ENCODE measurements around the gene EMILIN1. TPM values are rescaled to one million over a fixed set of nuclear protein-coding genes. Genes with fewer than 3 reads are reported as not detected.
A peak's percentile ranks its signal among the peaks of the same experiment; 100 is the strongest.

EMILIN1 gene
- total RNA-seq (2021; ENCODE audit: unreplicated experiment) (0.31 TPM), Bru-seq, nascent RNA (percentile 9 among the genes with signal in this experiment), BruChase-seq, experiment 1, labeled RNA remaining after a 2-hour chase (percentile 26 among the genes with signal in this experiment), BruChase-seq, experiment 2, labeled RNA remaining after a 6-hour chase (percentile 30 among the genes with signal in this experiment)
- polyA plus RNA-seq (2012; ENCODE audit: insufficient read length) = 1.2 TPM
- long read RNA-seq = 0 reads

DNA sequence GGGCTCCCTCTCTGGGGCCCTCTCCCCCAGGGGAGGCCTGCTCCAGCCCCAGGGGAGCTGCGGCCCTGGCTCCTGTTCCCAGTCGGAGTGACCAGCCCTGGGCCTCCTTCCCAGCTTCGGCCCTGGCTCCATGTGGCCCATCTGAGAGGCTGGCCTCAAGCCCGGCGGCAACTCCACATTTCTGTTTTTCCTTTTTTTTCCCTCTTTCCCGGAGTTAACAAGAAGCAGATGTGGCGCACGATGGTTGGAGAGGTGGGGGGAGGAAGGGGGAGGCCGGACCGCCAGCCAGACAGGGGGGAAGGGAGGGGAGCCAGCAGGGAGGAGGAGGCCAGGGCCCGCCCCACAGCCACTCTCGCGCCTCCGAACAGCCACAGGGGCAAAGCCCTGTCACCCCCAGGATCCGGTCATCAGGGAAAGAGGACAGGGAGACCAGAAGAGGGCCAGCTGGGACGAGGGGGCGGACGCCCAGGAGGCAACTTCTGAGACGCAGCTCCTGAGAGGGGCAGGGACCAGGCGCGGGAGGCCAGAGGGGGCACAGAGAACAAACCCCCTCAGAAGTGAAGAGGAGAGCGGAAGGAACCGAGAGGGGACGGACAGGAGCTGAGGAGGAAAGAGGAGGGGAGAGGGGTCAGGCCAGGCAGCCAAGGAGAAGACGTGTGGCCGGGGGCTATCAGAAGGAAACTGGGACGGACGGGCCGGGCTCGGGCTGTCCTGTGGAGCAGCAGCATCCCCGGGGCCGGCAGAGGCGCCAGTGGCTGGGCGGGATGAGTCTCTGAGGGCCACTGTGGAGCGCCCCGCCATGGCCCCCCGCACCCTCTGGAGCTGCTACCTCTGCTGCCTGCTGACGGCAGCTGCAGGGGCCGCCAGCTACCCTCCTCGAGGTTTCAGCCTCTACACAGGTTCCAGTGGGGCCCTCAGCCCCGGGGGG lies at the start of gene EMILIN1:
Gene EMILIN1 (plus strand): TSS at position 349 of the 928 bp plus-strand sequence. CDS start 451 bp downstream, at position 800.
- BruUV-seq (replicated peaks) = no TSS peak
- CTCF ChIA-PET = interaction anchor here (0.6 kb wide), 1 partner anchor 392 kb away, joined by 4 read pairs; no protein-coding TSS in a partner anchor
- Histone ChIP-seq H3K27ac (ENCODE audit: low read length) (no peak within 1 kb of the TSS), H3K4me1 (ENCODE audit: control insufficient read depth, insufficient read depth, low read length) (peaks cover 3% of the 10 kb centered on the region), H3K9me3 (ENCODE audit: control insufficient read depth, insufficient read depth, low read depth, low read length) (no peaks in the 10 kb centered on the region), H3K27me3 (ENCODE audit: control insufficient read depth, insufficient read depth, low read length) (no peaks in the 10 kb centered on the region), H3K36me3 (ENCODE audit: control insufficient read depth, insufficient read depth, low read length) (no peaks in the 10 kb centered on the region), H3K4me3 (ENCODE audit: low read depth in 2 of 2, low read length in 2 of 2) (peak within 1 kb of the TSS in 1 of 2 experiments; percentile 40; a peak in 1 of 4 replicates)
- DNase-seq (ENCODE audit: low read depth, low spot score) (no peak), ATAC-seq (no peak)
- in situ Hi-C loops (cut with HindIII; ENCODE audit: low pct_unique_long_range_greater_than_20kb, low sequenced_read_pairs) = no loop called here
- TF ChIP-seq POLR2AphosphoS5 (IDR thresholded peaks at IDR 0.05; ENCODE audit: low read depth, low read length) (no peak), TCF7L2 (IDR thresholded peaks at IDR 0.05; ENCODE audit: low read depth, low read length) (no peak), SIN3A (IDR thresholded peaks at IDR 0.05; ENCODE audit: borderline replicate concordance, insufficient read depth, low read depth, low read length) (no peak)
- TF ChIP-seq, protein P1, sequence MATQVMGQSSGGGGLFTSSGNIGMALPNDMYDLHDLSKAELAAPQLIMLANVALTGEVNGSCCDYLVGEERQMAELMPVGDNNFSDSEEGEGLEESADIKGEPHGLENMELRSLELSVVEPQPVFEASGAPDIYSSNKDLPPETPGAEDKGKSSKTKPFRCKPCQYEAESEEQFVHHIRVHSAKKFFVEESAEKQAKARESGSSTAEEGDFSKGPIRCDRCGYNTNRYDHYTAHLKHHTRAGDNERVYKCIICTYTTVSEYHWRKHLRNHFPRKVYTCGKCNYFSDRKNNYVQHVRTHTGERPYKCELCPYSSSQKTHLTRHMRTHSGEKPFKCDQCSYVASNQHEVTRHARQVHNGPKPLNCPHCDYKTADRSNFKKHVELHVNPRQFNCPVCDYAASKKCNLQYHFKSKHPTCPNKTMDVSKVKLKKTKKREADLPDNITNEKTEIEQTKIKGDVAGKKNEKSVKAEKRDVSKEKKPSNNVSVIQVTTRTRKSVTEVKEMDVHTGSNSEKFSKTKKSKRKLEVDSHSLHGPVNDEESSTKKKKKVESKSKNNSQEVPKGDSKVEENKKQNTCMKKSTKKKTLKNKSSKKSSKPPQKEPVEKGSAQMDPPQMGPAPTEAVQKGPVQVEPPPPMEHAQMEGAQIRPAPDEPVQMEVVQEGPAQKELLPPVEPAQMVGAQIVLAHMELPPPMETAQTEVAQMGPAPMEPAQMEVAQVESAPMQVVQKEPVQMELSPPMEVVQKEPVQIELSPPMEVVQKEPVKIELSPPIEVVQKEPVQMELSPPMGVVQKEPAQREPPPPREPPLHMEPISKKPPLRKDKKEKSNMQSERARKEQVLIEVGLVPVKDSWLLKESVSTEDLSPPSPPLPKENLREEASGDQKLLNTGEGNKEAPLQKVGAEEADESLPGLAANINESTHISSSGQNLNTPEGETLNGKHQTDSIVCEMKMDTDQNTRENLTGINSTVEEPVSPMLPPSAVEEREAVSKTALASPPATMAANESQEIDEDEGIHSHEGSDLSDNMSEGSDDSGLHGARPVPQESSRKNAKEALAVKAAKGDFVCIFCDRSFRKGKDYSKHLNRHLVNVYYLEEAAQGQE (IDR thresholded peaks at IDR 0.05; ENCODE audit: insufficient read depth in 1 of 2, low read depth in 2 of 2, low read length in 1 of 2) = no peak
- TF ChIP-seq, protein P2, sequence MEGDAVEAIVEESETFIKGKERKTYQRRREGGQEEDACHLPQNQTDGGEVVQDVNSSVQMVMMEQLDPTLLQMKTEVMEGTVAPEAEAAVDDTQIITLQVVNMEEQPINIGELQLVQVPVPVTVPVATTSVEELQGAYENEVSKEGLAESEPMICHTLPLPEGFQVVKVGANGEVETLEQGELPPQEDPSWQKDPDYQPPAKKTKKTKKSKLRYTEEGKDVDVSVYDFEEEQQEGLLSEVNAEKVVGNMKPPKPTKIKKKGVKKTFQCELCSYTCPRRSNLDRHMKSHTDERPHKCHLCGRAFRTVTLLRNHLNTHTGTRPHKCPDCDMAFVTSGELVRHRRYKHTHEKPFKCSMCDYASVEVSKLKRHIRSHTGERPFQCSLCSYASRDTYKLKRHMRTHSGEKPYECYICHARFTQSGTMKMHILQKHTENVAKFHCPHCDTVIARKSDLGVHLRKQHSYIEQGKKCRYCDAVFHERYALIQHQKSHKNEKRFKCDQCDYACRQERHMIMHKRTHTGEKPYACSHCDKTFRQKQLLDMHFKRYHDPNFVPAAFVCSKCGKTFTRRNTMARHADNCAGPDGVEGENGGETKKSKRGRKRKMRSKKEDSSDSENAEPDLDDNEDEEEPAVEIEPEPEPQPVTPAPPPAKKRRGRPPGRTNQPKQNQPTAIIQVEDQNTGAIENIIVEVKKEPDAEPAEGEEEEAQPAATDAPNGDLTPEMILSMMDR (IDR thresholded peaks at IDR 0.05) = no peak
- intact Hi-C loops (cut with micrococcal nuclease; ENCODE audit: unreplicated experiment) = no loop called here
- POLR2A ChIA-PET = no interaction called here

DNA sequence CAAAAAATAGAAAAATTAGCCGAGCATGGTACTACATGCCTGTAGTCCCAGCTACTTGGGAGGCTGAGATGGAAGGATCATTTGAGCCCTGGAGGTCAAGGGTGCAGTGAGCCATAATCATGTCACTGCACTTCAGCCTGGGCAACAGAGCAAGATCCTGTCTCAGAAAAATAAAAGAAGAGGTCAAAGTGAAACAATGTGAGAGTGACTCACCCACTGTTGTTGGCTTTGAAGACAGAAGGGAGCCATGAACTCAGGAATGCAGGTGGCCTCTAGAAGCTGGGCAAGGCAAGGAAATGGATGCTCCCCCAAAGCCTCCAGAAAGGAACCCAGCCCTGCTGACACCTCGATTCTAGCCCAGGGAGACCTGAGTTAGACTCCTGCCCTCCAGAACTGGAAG lies 49.4 kb upstream of the EMILIN1 start:
- no peak overlapping the region for H3K27ac ChIP-seq (ENCODE audit: low read length)
- H3K4me3 ChIP-seq (ENCODE audit: low read depth in 2 of 2, low read length in 2 of 2) = no peak overlapping the region
- peaks cover 6% of the 10 kb centered on the region for H3K4me1 ChIP-seq (ENCODE audit: control insufficient read depth, insufficient read depth, low read length)
- DNase-seq (ENCODE audit: low read depth, low spot score) = no peak
- BruUV-seq (replicated peaks) = no TSS peak
- in situ Hi-C loops (cut with HindIII; ENCODE audit: low pct_unique_long_range_greater_than_20kb, low sequenced_read_pairs) (no loop called here), intact Hi-C loops (cut with micrococcal nuclease; ENCODE audit: unreplicated experiment) (no loop called here)
- H3K27me3 ChIP-seq (ENCODE audit: control insufficient read depth, insufficient read depth, low read length) = no peaks in the 10 kb centered on the region
- POLR2A ChIA-PET = no interaction called here
- H3K9me3 ChIP-seq (ENCODE audit: control insufficient read depth, insufficient read depth, low read depth, low read length) = no peaks in the 10 kb centered on the region
- no peak for ATAC-seq
- TF ChIP-seq, protein P1 (IDR thresholded peaks at IDR 0.05; ENCODE audit: insufficient read depth in 1 of 2, low read depth in 2 of 2, low read length in 1 of 2) = no peak
- TF ChIP-seq TCF7L2 (IDR thresholded peaks at IDR 0.05; ENCODE audit: low read depth, low read length) = no peak
- TF ChIP-seq SIN3A (IDR thresholded peaks at IDR 0.05; ENCODE audit: borderline replicate concordance, insufficient read depth, low read depth, low read length) = no peak
- no peak for TF ChIP-seq POLR2AphosphoS5 (IDR thresholded peaks at IDR 0.05; ENCODE audit: low read depth, low read length)
- TF ChIP-seq, protein P2 (IDR thresholded peaks at IDR 0.05) = no peak
- CTCF ChIA-PET = no interaction called here
- H3K36me3 ChIP-seq (ENCODE audit: control insufficient read depth, insufficient read depth, low read length) = no peaks in the 10 kb centered on the region

Measured in Panc1 (cell line).